Ectodermal cell (in vitro differentiated cells): Measurements from ENCODE around the gene MEIKIN.

Experiments used
- H3K27ac ChIP-seq: 2 replicates; pipeline ENCODE4 v1.7.0; 2013; ENCODE audit warnings: mild to moderate bottlenecking, low read depth, low read length; ENCODE audit not compliant: insufficient read depth, poor library complexity, severe bottlenecking
- H3K27me3 ChIP-seq: 2 replicates; pipeline ENCODE4 v1.7.0; 2013; ENCODE audit warnings: mild to moderate bottlenecking, low read length; ENCODE audit not compliant: insufficient read depth, control insufficient read depth, poor library complexity, severe bottlenecking
- H3K36me3 ChIP-seq: one replicate; pipeline ENCODE4 v1.7.0; 2013; ENCODE audit warnings: low read length; ENCODE audit not compliant: control insufficient read depth, insufficient read depth
- H3K4me1 ChIP-seq: one replicate; pipeline ENCODE4 v1.7.0; 2013; ENCODE audit warnings: low read length; ENCODE audit not compliant: control insufficient read depth, insufficient read depth
- H3K4me3 ChIP-seq: 2 replicates; pipeline ENCODE4 v1.7.0; 2013; ENCODE audit warnings: low read depth, low read length, control low read depth; ENCODE audit not compliant: insufficient read depth
- H3K9me3 ChIP-seq: 2 replicates; pipeline ENCODE4 v1.7.0; 2013; ENCODE audit warnings: mild to moderate bottlenecking, low read length, moderate library complexity; ENCODE audit not compliant: control insufficient read depth
- WGBS, 2 experiments: methylation state at CpG; one replicate each; pipeline ENCODE4 v1.1.7; 2013; ENCODE audit warnings: missing lambda C conversion rate in 2 of 2; 5-methylcytosine and 5-hydroxymethylcytosine counted together

The MEIKIN gene

GRCh38 chr5:131986161-131986912 is 40.9 kb upstream of the MEIKIN start:
- no peaks in the 10 kb centered on the region for H3K4me1 ChIP-seq
- H3K4me3 ChIP-seq: no peak overlapping the region
- no peak overlapping the region for H3K27ac ChIP-seq
- no peaks in the 10 kb centered on the region for H3K27me3 ChIP-seq
- H3K9me3 ChIP-seq: no peaks in the 10 kb centered on the region
- WGBS, 2 experiments: 92 to 94% methylated on average over 8 of the region's 8 CpGs
- H3K36me3 ChIP-seq: no peaks in the 10 kb centered on the region

GRCh38 chr5:131984956-131985665 is 39.6 kb upstream of the MEIKIN start:
- H3K9me3 ChIP-seq: no peaks in the 10 kb centered on the region
- H3K27me3 ChIP-seq: no peaks in the 10 kb centered on the region
- no peak overlapping the region for H3K27ac ChIP-seq
- H3K36me3 ChIP-seq: no peaks in the 10 kb centered on the region
- 91 to 92% methylated on average over 8 of the region's 8 CpGs for WGBS, 2 experiments
- H3K4me1 ChIP-seq: no peaks in the 10 kb centered on the region
- no peak overlapping the region for H3K4me3 ChIP-seq

- H3K27ac ChIP-seq: no peak overlapping the region
- WGBS, 2 experiments: 83 to 85% methylated on average over 2 of the region's 2 CpGs
- no peaks in the 10 kb centered on the region for H3K27me3 ChIP-seq
- no peak overlapping the region for H3K4me3 ChIP-seq
- H3K4me1 ChIP-seq: no peaks in the 10 kb centered on the region
- no peaks in the 10 kb centered on the region for H3K9me3 ChIP-seq
- no peaks in the 10 kb centered on the region for H3K36me3 ChIP-seq
Observed at GRCh38 chr5:131983244-131983771, 37.8 kb upstream of the MEIKIN start.

GRCh38 chr5:131981516-131981915 is 36.1 kb upstream of the MEIKIN start:
- Histone ChIP-seq H3K4me3 (no peak overlapping the region), H3K27ac (no peak overlapping the region), H3K36me3 (no peaks in the 10 kb centered on the region), H3K4me1 (no peaks in the 10 kb centered on the region), H3K27me3 (no peaks in the 10 kb centered on the region), H3K9me3 (no peaks in the 10 kb centered on the region)
- 86 to 90% methylated on average over 3 to 4 of the region's 4 CpGs for WGBS, 2 experiments

- H3K9me3 ChIP-seq: no peaks in the 10 kb centered on the region
- no peaks in the 10 kb centered on the region for H3K36me3 ChIP-seq
- H3K4me1 ChIP-seq: peaks cover 2% of the 10 kb centered on the region
- H3K27ac ChIP-seq: no peak overlapping the region
- no peaks in the 10 kb centered on the region for H3K27me3 ChIP-seq
- 88 to 93% methylated on average over 4 of the region's 4 CpGs for WGBS, 2 experiments
- H3K4me3 ChIP-seq: no peak overlapping the region
Observed at GRCh38 chr5:131980696-131981095, 35.2 kb upstream of the MEIKIN start.

GRCh38 chr5:131979816-131980215 is 34.4 kb upstream of the MEIKIN start:
- peaks cover 9% of the 10 kb centered on the region for H3K4me1 ChIP-seq
- H3K36me3 ChIP-seq: no peaks in the 10 kb centered on the region
- H3K9me3 ChIP-seq: no peaks in the 10 kb centered on the region
- no peak overlapping the region for H3K27ac ChIP-seq
- no peak overlapping the region for H3K4me3 ChIP-seq
- H3K27me3 ChIP-seq: no peaks in the 10 kb centered on the region
- 76 to 82% methylated on average over 4 of the region's 4 CpGs for WGBS, 2 experiments

- Histone ChIP-seq H3K4me3 (no peak overlapping the region), H3K9me3 (no peaks in the 10 kb centered on the region), H3K4me1 (peaks cover 9% of the 10 kb centered on the region), H3K27me3 (no peaks in the 10 kb centered on the region), H3K36me3 (no peaks in the 10 kb centered on the region), H3K27ac (no peak overlapping the region)
- 93 to 96% methylated on average over 2 of the region's 2 CpGs for WGBS, 2 experiments
Observed at GRCh38 chr5:131977212-131977604, 31.7 kb upstream of the MEIKIN start.

- H3K27ac ChIP-seq: no peak overlapping the region
- H3K4me3 ChIP-seq: no peak overlapping the region
- no peaks in the 10 kb centered on the region for H3K27me3 ChIP-seq
- no peaks in the 10 kb centered on the region for H3K9me3 ChIP-seq
- no peaks in the 10 kb centered on the region for H3K36me3 ChIP-seq
- H3K4me1 ChIP-seq: peaks cover 9% of the 10 kb centered on the region
- WGBS, 2 experiments: 94 to 95% methylated on average over 6 of the region's 6 CpGs
Observed at GRCh38 chr5:131976414-131977211, 31.1 kb upstream of the MEIKIN start.

GRCh38 chr5:131974956-131975726 is 29.7 kb upstream of the MEIKIN start:
- no peaks in the 10 kb centered on the region for H3K36me3 ChIP-seq

More at GRCh38 chr5:131974956-131975726, 29.7 kb upstream of the MEIKIN start:
- Histone ChIP-seq H3K27me3 (no peaks in the 10 kb centered on the region), H3K4me3 (no peak overlapping the region), H3K27ac (no peak overlapping the region), H3K4me1 (peaks cover 9% of the 10 kb centered on the region), H3K9me3 (no peaks in the 10 kb centered on the region)
- 63 to 68% methylated on average over 12 of the region's 12 CpGs for WGBS, 2 experiments
